ENCODE results near the gene MAP3K5. TPM values are rescaled to one million over a fixed set of nuclear protein-coding genes. Genes with fewer than 3 reads are reported as not detected.

MAP3K5 gene
- total and polyA plus RNA-seq, 9 donors: 37.0 to 217 (median 80.2) TPM

GRCh38 chr6:136612666-136613389, 179.4 kb downstream of the MAP3K5 start:
- no peaks in the 10 kb centered on the region for H3K9me3 ChIP-seq
- DNase-seq: no peak
- H3K36me3 ChIP-seq: no peaks in the 10 kb centered on the region
- no peak overlapping the region for H3K4me3 ChIP-seq
- 90 to 92% (median 90%) methylated on average over 6 of the region's 6 CpGs for WGBS, 3 donors
- intact Hi-C loops (cut with DNase I): no loop called here
- TF ChIP-seq EP300 (IDR thresholded peaks at IDR 0.05) (no peak), POLR2A (IDR thresholded peaks at IDR 0.05) (no peak)
- no peak overlapping the region for H3K27ac ChIP-seq
- H3K27me3 ChIP-seq: no peaks in the 10 kb centered on the region
- H3K4me1 ChIP-seq (ENCODE audit: insufficient read depth): peaks cover 5% of the 10 kb centered on the region

- Histone ChIP-seq H3K9me3 (no peaks in the 10 kb centered on the region), H3K27ac (no peak overlapping the region), H3K4me3 (no peak overlapping the region), H3K27me3 (no peaks in the 10 kb centered on the region), H3K4me1 (ENCODE audit: insufficient read depth) (peaks cover 6% of the 10 kb centered on the region), H3K36me3 (no peaks in the 10 kb centered on the region)
- no peak for DNase-seq
- no peak for TF ChIP-seq EP300 (IDR thresholded peaks at IDR 0.05)
- TF ChIP-seq CTCF (IDR thresholded peaks at IDR 0.05): no peak
- no peak for TF ChIP-seq POLR2A (IDR thresholded peaks at IDR 0.05)
- WGBS, 3 donors: 94 to 98% (median 97%) methylated on average over 1 of the region's 1 CpG
- intact Hi-C loops (cut with DNase I): no loop called here
Measured at GRCh38 chr6:136611746-136612145, 180.5 kb downstream of the MAP3K5 start.

- Histone ChIP-seq H3K36me3 (no peaks in the 10 kb centered on the region), H3K27ac (no peak overlapping the region), H3K27me3 (no peaks in the 10 kb centered on the region), H3K4me1 (ENCODE audit: insufficient read depth) (peaks cover 6% of the 10 kb centered on the region), H3K4me3 (no peak overlapping the region), H3K9me3 (no peaks in the 10 kb centered on the region)
- TF ChIP-seq POLR2A (IDR thresholded peaks at IDR 0.05) (no peak), EP300 (IDR thresholded peaks at IDR 0.05) (no peak), CTCF (IDR thresholded peaks at IDR 0.05) (no peak)
- intact Hi-C loops (cut with DNase I): no loop called here
- WGBS, 3 donors: 63 to 88% (median 69%) methylated on average over 2 of the region's 2 CpGs
- no peak for DNase-seq
Measured at GRCh38 chr6:136611133-136611532, 181.1 kb downstream of the MAP3K5 start.

GRCh38 chr6:136609873-136610706, 182.2 kb downstream of the MAP3K5 start:
- H3K9me3 ChIP-seq: no peaks in the 10 kb centered on the region
- 25 to 28% (median 27%) methylated on average over 4 of the region's 4 CpGs for WGBS, 3 donors
- peak overlapping the region; percentile 0 to 20 for H3K27ac ChIP-seq
- intact Hi-C loops (cut with DNase I): loop anchor here in 1 of 4 donors (10.0 kb wide), 1 partner anchor 185 kb away; the partner anchor contains the start of gene MAP3K5
- peak in 3 of 5 donors; percentile 44 to 78 (median 54) for DNase-seq
- no peak for TF ChIP-seq EP300 (IDR thresholded peaks at IDR 0.05)
- no peak for TF ChIP-seq POLR2A (IDR thresholded peaks at IDR 0.05)
- TF ChIP-seq CTCF (IDR thresholded peaks at IDR 0.05): no peak
- H3K36me3 ChIP-seq: no peaks in the 10 kb centered on the region
- H3K27me3 ChIP-seq: no peaks in the 10 kb centered on the region
- no peak overlapping the region for H3K4me3 ChIP-seq
- H3K4me1 ChIP-seq (ENCODE audit: insufficient read depth): peaks cover 8% of the 10 kb centered on the region
